Suprapubic skin (tissue), 4 donors: ENCODE measurements around the gene AGAP1.

Experiments used
- CTCF ChIP-seq, 2 donors: fragments of 200-600 bp in 1 of 2; fragments of 450-650 bp in 1 of 2; sonication (generic) in 1 of 2; IDR thresholded peaks; one replicate each; pipeline ENCODE4 v1.5.1; 2016 to 2019; ENCODE audit warnings: antibody characterized with exemption in 2 of 2, mild to moderate bottlenecking in 1 of 2, moderate library complexity in 1 of 2
- EP300 ChIP-seq: sonication (generic); formaldehyde crosslinking; IDR thresholded peaks from one replicate; pipeline ENCODE4 v1.6.1; 2017; ENCODE audit warnings: antibody characterized with exemption
- POLR2AphosphoS5 ChIP-seq, 3 donors: sonication (generic); formaldehyde crosslinking; IDR thresholded peaks; one replicate each; pipeline ENCODE4 v1.6.1; 2017; ENCODE audit warnings: antibody characterized with exemption in 3 of 3

GRCh38 chr2:235591231-235591730 is 97.4 kb downstream of the AGAP1 start:
- TF ChIP-seq CTCF (IDR thresholded peaks at IDR 0.05) (no peak), EP300 (no peak), POLR2AphosphoS5 (IDR thresholded peaks at IDR 0.05) (no peak)
